Ovary (tissue), 9 donors: Measurements from ENCODE around the gene EEF2KMT. TPM values are rescaled to one million over a fixed set of nuclear protein-coding genes. Genes with fewer than 3 reads are reported as not detected.
A peak's percentile ranks its signal among the peaks of the same experiment; 100 is the strongest.
"Not testable (repeated sequence)": the region's sequence is repeated elsewhere in the genome, so short reads cannot be mapped to it uniquely, and the experiment has no call there.

Experiments used
- DNase-seq, 5 donors: peaks; one replicate each; pipeline ENCODE4 v3.0.0-alpha.2; 2019 to 2020
- H3K27ac ChIP-seq, 2 donors: fragments of 200-600 bp; one replicate each; pipeline versions ENCODE4 v1.5.1 to v1.8.0; 2019 to 2022
- H3K27me3 ChIP-seq: fragments of 200-600 bp; one replicate; pipeline ENCODE4 v1.8.0; 2022
- H3K36me3 ChIP-seq: fragments of 200-600 bp; sonication (generic); one replicate; pipeline ENCODE4 v1.5.1; 2019
- H3K4me1 ChIP-seq: one replicate; pipeline ENCODE4 v1.8.1; 2013; ENCODE audit warnings: mild to moderate bottlenecking, moderate library complexity; ENCODE audit not compliant: insufficient read depth
- H3K4me3 ChIP-seq: fragments of 200-600 bp; sonication (generic); one replicate; pipeline ENCODE4 v1.5.1; 2017
- H3K9me3 ChIP-seq, 2 donors: fragments of 200-600 bp in 1 of 2; sonication (generic) in 1 of 2; one replicate each; pipeline versions ENCODE4 v1.5.1 to v1.8.1; 2013 to 2019; ENCODE audit warnings: mild to moderate bottlenecking in 1 of 2, moderate library complexity in 1 of 2
- CTCF ChIP-seq, 3 donors: fragments of 450-650 bp in 2 of 3; fragments of 200-600 bp in 1 of 3; IDR thresholded peaks; one replicate each; pipeline versions ENCODE4 v1.5.1 to v1.8.0; 2016 to 2022; ENCODE audit warnings: antibody characterized with exemption in 3 of 3, mild to moderate bottlenecking in 1 of 3
- EP300 ChIP-seq: sonication (generic); formaldehyde crosslinking; IDR thresholded peaks from one replicate; pipeline ENCODE4 v1.6.1; 2017; ENCODE audit warnings: antibody characterized with exemption
- POLR2A ChIP-seq: fragments of 450-650 bp; IDR thresholded peaks from one replicate; pipeline ENCODE4 v1.6.1; 2017; ENCODE audit warnings: antibody characterized with exemption, mild to moderate bottlenecking, moderate library complexity
- WGBS, 3 donors: extraction: QIAGEN DNeasy Blood & Tissue Kit in 1 of 3; methylation state at CpG; one replicate each; pipeline versions ENCODE4 v1.1.5 to v1.1.7; 2013 to 2017; 5-methylcytosine and 5-hydroxymethylcytosine counted together
- intact Hi-C, 4 donors: fragments of 100-400 bp; cut with DNase I; formaldehyde crosslinking; loops; one replicate each; pipeline versions ENCODE4 v1.11.0 to v1.15.1; 2022 to 2023
- polyA plus RNA-seq, 2 donors: library from polyadenylated mRNA; stranded (reverse); fragments of 200-250 nt in 1 of 2; fragments of 350-450 nt in 1 of 2; fragmentation: Illumina TruSeq in 1 of 2; extraction: RNeasy Lipid Tissue Mini Kit (QIAGEN cat#74804) in 1 of 2; gene quantifications; one replicate each; pipeline ENCODE4 v1.2.3, GENCODE V29; 2013 to 2014
- total RNA-seq, 7 donors: library from RNA; depleted of rRNA in 2 of 7; stranded (reverse); fragments of >200 nt in 2 of 7; fragmentation: NEBNext Ultra II Directional in 3 of 7; extraction: Animal tissue kit (Norgen Biotek cat#: 25700) in 3 of 7; gene quantifications; one replicate each; pipeline versions ENCODE4 v1.1.0 to v1.2.4, GENCODE V29; 2016 to 2023
- donor health status: DM: no; HTN: no; CAD: no; lungs with moderate emphysema.
- donor health status: DM: no; HTN: no; CAD: no.
- donor health status: Bipolar disorder and iron deficiency.
- donor health status: DM: yes; HTN: yes; CAD: no.
- donor health status: DM: no; HTN: no; CAD: no.
- donor health status: DM: yes; HTN: yes; CAD: no.

The EEF2KMT gene
- total and polyA plus RNA-seq, 9 donors: 2.1 to 18.6 (median 9.3) TPM

GRCh38 chr16:5077304-5077703 is 20.3 kb downstream of the EEF2KMT start:
- DNase-seq: no peak
- H3K4me1 ChIP-seq: no peaks in the 10 kb centered on the region
- TF ChIP-seq POLR2A (no peak), CTCF (IDR thresholded peaks at IDR 0.05) (no peak), EP300 (no peak)
- no peaks in the 10 kb centered on the region for H3K36me3 ChIP-seq
- H3K4me3 ChIP-seq: no peak overlapping the region
- no peaks in the 10 kb centered on the region for H3K27me3 ChIP-seq
- intact Hi-C loops: no loop called here
- no peak overlapping the region for H3K27ac ChIP-seq
- no peaks in the 10 kb centered on the region for H3K9me3 ChIP-seq
- 92 to 97% (median 94%) methylated on average over 13 of the region's 13 CpGs for WGBS, 3 donors

- no peak for TF ChIP-seq POLR2A
- no peak for TF ChIP-seq EP300
- TF ChIP-seq CTCF (IDR thresholded peaks at IDR 0.05): no peak
- H3K4me1 ChIP-seq: no peaks in the 10 kb centered on the region
- no peak overlapping the region for H3K27ac ChIP-seq
- H3K27me3 ChIP-seq: no peaks in the 10 kb centered on the region
- no peaks in the 10 kb centered on the region for H3K9me3 ChIP-seq
- no peak overlapping the region for H3K4me3 ChIP-seq
- DNase-seq: no peak
- intact Hi-C loops: no loop called here
- H3K36me3 ChIP-seq: no peaks in the 10 kb centered on the region
- 80 to 85% (median 84%) methylated on average over 5 of the region's 5 CpGs for WGBS, 3 donors
These were observed 22.0 kb downstream of the EEF2KMT start for GRCh38 chr16:5075637-5076036.

GRCh38 chr16:5073771-5074170 is 23.8 kb downstream of the EEF2KMT start:
- 92 to 94% (median 93%) methylated on average over 15 of the region's 15 CpGs for WGBS, 3 donors
- H3K27me3 ChIP-seq, H3K9me3 ChIP-seq, H3K36me3 ChIP-seq, H3K4me3 ChIP-seq, H3K4me1 ChIP-seq, intact Hi-C loops, DNase-seq, H3K27ac ChIP-seq: not testable (repeated sequence)

- H3K9me3 ChIP-seq: no peaks in the 10 kb centered on the region
- intact Hi-C loops: no loop called here
- WGBS, 3 donors: 75 to 81% (median 76%) methylated on average over 2 of the region's 2 CpGs
- H3K27ac ChIP-seq: no peak overlapping the region
- TF ChIP-seq EP300: no peak
- no peak for TF ChIP-seq CTCF (IDR thresholded peaks at IDR 0.05)
- no peak for TF ChIP-seq POLR2A
- H3K27me3 ChIP-seq: no peaks in the 10 kb centered on the region
- no peak for DNase-seq
- H3K4me1 ChIP-seq: no peaks in the 10 kb centered on the region
- no peaks in the 10 kb centered on the region for H3K36me3 ChIP-seq
- no peak overlapping the region for H3K4me3 ChIP-seq
These were observed 24.3 kb downstream of the EEF2KMT start for GRCh38 chr16:5073279-5073629.

GRCh38 chr16:5072334-5073278 is 25.0 kb downstream of the EEF2KMT start:
- Histone ChIP-seq H3K27ac (peak overlapping the region in 1 of 2 donors; percentile 60), H3K4me3 (peak overlapping the region; percentile 64), H3K4me1 (no peaks in the 10 kb centered on the region), H3K9me3 (no peaks in the 10 kb centered on the region), H3K27me3 (no peaks in the 10 kb centered on the region), H3K36me3 (no peaks in the 10 kb centered on the region)
- TF ChIP-seq EP300 (no peak), POLR2A (no peak), CTCF (IDR thresholded peaks at IDR 0.05) (no peak)
- no peak for DNase-seq
- intact Hi-C loops: no loop called here
- WGBS, 3 donors: 41 to 51% (median 47%) methylated on average over 12 of the region's 12 CpGs
